GM18499 (cell line): Measurements from ENCODE around the gene GVQW3.
"Not testable (repeated sequence)": the region's sequence is repeated elsewhere in the genome, so short reads cannot be mapped to it uniquely, and the experiment has no call there.

ENCODE experiments used
- ATAC-seq: cut with Tn5 transposase; IDR thresholded peaks from one replicate; pipeline ENCODE4 v1.9.1; 2021; ENCODE audit warnings: moderate number of reproducible peaks; ENCODE audit not compliant: insufficient read depth, unreplicated experiment

Gene GVQW3

DNA sequence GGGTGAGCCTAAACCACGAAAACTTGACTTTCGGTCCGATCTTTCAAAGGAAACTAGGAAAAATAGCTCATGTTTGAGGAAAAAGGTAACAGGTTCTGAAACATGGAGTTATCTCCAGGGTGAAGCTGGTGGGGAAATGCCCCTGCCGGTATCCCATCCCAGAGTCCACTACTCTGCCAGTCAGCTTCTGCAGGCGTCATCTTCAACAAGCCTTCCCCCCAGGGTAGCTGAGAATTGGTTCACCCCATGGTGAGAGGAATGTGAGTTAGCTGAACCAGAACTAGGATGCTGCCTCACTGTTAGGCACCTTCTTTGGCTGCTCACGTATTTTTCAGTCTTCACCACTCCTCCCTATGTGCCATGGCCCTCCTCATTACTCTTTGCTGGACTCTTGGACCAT lies 1.1 kb downstream of the GVQW3 start:
- no peak for ATAC-seq

DNA sequence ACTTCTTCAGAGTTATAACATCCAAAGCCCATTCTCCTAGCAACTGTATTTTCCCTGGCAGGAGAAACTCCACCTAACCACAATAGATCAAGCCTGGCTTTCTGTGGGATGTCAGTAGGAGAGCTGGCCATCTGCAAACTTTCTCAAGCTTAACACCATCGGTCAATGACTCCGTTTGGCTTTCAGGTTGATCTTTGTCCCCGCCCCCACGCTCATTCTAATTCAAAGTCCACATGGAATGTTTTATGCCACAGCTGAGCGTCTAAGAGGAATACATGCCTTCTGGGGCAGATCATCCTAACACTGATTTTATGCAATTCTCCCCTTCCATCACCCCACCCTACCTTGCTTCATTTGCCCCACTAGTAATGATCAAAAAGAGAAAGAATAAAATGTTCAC lies 4.8 kb downstream of the GVQW3 start:
- no peak for ATAC-seq

- ATAC-seq, result no peak
Observed at GRCh38 chr11:76388408-76388807, 7.3 kb downstream of the GVQW3 start.

GRCh38 chr11:76391021-76391420 lies 9.9 kb downstream of the GVQW3 start:
- no peak for ATAC-seq

- no peak for ATAC-seq
Observed at GRCh38 chr11:76391811-76392475, 10.8 kb downstream of the GVQW3 start.

GRCh38 chr11:76392870-76393269 lies 11.7 kb downstream of the GVQW3 start:
- ATAC-seq, result no peak

DNA sequence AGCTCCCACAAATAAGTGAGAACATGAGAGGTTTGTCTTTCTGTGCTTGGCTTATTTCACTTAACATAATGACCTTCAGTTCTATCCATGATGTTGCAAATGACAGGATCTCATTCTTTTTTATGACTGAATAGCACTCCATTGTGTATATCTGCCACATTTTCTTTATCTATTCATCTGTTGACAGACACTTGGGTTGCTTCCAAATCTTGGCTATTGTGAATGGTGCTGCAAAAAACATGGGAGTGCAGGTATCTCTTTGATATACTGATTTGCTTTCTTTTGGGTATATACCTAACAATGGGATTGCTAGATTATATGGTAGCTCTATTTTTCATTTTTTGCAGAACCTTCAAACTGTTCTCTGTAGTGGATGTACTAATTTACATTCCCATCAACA lies 13.3 kb downstream of the GVQW3 start:
- no peak for ATAC-seq

DNA sequence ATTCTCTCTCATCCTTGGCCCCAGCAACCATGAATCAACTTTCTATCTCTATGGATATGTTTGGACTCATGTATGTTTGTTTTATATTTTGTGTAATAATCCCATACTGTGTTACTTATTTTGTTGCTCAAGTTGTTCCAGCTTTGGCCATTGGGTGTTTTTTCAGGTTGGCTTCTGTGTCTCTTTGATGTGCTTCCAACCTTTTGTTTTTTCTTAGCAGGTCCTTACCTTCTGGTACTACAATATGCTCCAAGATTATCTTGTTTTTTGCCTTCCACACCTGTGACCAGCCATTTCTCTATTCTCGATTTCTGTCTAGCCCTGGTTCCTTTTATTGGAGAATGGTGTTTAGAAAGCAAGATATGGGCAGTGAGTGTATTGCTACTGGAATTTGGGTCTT lies 14.2 kb downstream of the GVQW3 start:
- ATAC-seq, result no peak

GRCh38 chr11:76397383-76397782 lies 16.3 kb downstream of the GVQW3 start:
- no peak for ATAC-seq

DNA sequence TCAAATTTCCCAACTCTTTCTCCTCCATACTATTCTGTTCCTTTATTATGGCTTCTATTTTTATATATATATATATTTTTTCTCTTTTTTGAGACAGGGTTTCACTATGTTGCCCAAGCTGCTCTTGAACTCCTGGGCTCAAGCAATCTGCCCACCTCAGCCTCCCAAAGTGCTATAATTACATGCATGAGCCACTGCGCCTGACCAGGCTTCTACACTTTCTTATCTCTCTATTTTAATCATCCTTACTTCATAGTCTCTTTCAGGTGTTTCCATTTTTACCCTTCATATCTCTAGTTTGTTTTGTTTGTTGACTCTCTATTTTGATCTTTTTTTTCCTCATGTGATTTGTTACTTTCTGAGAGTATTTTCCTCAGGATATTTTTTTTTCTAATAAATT lies 19.8 kb downstream of the GVQW3 start:
- no peak for ATAC-seq

DNA sequence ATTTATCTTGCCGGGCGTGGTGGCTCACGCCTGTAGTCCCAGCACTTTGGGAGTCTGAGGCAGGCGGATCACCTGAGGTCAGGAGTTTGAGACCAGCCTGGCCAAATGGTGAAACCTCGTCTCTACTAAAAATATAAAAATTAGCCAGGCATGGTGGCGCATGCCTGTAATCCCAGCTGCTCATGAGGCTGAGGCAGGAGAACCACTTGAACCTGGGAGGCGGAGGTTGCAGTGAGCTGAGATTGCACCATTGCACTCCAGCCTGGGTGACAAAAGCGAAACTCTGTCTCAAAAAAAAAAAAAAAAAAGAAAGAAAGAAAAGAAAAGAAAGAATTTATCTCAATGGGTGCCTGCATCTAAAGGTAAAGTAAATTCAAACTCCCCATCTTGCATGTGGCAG lies 20.4 kb downstream of the GVQW3 start:
- not testable (repeated sequence) for ATAC-seq

- ATAC-seq, result no peak
Observed at GRCh38 chr11:76406359-76406758, 25.2 kb downstream of the GVQW3 start.

DNA sequence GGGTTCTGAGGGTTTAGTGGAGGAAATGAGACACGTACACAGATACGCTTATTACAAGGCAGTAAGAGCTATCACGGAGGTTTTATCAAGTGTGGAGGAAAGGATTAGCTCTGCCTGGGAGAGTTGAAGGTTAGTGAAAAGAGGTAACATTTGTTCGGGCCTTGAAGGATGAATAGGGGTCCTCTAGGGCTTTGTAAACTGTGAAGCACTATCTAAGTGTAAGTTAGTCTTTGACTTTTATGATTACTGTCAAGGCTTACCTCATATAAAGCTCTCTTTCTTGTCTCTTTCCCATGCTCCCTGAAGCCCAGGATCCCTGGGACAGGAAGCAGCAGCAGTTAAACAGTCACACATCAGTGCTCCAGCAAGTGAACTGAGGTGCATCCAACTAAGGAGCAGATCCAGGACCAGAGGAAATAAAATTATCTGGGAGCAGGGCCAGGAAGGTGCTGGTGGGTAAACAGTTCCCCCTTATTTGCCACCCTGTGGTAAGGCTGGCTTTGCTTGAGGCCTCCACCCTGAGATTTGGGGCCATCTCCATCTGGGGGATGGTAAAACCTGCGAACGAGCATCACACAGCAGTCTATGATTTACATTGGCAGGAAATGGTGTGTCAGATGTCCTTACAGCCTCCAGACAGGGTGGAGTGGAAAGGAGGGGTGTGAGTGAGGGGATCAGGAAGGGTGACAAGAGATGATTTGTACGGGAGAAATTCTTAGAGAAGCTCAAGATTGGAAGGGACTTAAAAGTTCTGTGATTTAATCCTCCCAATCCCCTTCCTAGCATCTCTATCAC lies 27.2 kb downstream of the GVQW3 start:
- ATAC-seq, result no peak

DNA sequence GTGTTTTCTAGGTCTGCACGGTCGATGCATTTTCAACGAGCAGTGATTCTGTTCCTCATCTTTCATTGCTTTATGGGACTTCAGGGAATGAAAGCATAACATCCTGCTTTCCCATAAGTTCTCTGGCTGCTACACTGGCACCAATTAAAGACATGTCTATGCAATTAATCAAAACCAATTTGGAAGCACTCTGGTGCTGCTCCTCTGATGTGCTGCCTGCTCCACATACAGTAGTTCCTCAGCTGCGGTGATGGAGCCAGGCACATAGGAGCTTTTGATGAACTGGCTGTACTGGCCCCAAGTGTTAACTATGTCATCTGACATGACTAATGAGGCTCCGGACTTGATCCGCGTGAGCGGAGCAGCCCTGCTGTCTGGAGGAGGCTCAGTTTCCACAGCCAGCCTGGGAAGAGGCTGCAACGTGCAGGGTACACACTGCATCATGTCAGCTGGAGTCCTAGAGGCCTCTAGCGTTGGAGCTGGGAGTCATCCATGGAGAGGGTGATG lies 29.8 kb downstream of the GVQW3 start:
- no peak for ATAC-seq

- no peak for ATAC-seq
Observed at GRCh38 chr11:76415073-76415472, 34.0 kb downstream of the GVQW3 start.

GRCh38 chr11:76419896-76420295 lies 38.8 kb downstream of the GVQW3 start:
- ATAC-seq, result no peak

GRCh38 chr11:76424379-76424778 lies 43.3 kb downstream of the GVQW3 start:
- peak; percentile 83 for ATAC-seq

DNA sequence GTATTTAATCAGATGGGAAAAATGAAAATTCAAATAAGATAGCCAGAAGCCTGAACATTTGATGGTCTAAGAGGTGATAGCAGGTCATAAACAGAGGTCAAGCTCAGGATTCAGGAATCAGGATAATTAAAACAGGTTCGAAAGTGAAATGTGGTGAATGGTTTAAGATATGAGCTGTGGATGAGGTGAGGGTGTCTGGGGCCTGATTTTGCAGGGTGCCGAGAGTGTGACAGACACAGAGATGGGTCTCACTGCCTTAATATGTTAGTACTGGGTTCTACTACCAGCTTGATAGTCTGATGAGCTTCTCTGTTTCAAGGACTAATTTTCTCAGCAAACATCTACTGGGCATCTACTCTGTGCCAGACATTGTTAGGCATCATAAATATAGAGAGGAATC lies 43.8 kb downstream of the GVQW3 start:
- ATAC-seq, result no peak

DNA sequence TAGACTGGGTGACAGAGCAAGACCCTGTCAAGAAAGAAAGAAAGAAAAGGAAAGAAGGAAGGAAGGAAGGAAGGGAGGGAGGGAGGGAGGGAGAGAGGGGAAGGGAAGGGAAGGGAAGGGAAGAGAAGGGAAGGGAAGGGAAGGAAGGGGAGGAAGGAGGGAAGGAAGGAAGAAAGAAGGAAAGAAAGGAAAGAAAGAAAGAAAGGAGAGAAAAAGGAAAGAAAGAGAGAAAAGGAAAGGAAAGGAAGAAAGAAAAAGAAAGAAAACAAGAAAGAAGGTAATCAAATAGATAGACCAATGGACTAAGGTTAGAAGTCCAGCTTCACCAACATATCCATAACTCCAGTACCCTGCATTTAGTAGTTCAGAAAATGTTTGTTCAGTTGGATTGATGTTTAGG lies 45.5 kb downstream of the GVQW3 start:
- ATAC-seq, result no peak

- ATAC-seq, result no peak
Observed at GRCh38 chr11:76436020-76436419, 54.9 kb downstream of the GVQW3 start.

GRCh38 chr11:76443268-76443980 lies 62.3 kb downstream of the GVQW3 start:
- ATAC-seq, result no peak
